Astrocyte of the spinal cord (primary cell): ENCODE results near the gene TSGA10IP.

Source experiments
- DNase-seq: peaks from one replicate; pipeline ENCODE4 v3.0.0; 2011; ENCODE audit warnings: low read depth, low spot score
- H3K4me3 ChIP-seq: 2 replicates; pipeline ENCODE4 v1.5.1; 2011; ENCODE audit warnings: low read depth, mild to moderate bottlenecking, low read length, moderate library complexity
- in situ Hi-C: cut with HindIII; loops from 2 replicates; pipeline ENCODE4 v1.10.0; 2017; ENCODE audit warnings: low sequenced_read_pairs
- TF ChIP-seq, protein P1 (sequence below): IDR thresholded peaks from 2 replicates; pipeline ENCODE4 v1.5.1; 2012; ENCODE audit warnings: low read depth, mild to moderate bottlenecking, low read length, inconsistent platforms

TSGA10IP gene

DNA sequence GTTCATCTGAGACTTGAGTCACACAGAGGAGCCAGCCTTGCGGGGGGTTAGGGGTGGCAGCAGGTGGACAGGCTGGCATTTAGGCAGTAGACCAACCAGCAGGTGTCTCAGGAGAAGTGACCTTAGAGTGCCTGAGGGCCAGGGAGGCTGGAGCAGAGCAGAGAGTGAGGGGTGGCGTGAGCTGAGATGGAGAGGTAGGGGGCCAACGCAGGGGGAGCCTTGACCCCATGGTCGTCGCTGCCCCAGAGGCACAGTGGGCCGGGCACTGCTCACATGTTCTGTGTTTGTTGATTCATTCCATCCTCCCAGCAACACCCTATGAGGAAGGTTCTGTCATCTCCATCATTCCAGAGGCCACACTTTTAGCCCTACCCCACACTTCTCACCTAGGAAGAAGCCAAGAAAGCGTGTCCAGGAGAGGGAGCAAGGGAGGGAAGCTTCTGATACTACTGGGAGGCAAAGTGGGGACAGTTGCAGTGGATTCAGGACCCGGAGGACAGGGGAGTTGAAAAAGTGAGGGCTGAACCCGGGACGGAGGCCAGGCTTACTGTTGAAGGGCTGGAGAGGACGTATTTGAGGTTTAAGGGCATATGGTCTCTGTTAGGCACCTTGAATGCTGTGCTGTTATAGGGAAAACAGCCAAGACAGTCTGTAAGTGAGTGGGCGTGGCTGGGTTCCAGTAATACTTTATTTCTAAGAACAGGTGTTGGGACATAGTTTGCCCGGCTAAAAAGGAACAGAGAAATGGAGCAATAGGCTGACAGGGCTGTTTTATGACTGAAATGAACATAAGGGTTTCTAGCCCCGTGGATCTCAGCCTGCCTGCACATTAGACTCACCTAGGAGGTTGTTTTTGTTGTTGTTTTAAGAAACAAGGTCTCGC is 23.6 kb downstream of the TSGA10IP start:
- H3K4me3 ChIP-seq, result no peak overlapping the region
- in situ Hi-C loops, result no loop called here
- TF ChIP-seq, protein P1, sequence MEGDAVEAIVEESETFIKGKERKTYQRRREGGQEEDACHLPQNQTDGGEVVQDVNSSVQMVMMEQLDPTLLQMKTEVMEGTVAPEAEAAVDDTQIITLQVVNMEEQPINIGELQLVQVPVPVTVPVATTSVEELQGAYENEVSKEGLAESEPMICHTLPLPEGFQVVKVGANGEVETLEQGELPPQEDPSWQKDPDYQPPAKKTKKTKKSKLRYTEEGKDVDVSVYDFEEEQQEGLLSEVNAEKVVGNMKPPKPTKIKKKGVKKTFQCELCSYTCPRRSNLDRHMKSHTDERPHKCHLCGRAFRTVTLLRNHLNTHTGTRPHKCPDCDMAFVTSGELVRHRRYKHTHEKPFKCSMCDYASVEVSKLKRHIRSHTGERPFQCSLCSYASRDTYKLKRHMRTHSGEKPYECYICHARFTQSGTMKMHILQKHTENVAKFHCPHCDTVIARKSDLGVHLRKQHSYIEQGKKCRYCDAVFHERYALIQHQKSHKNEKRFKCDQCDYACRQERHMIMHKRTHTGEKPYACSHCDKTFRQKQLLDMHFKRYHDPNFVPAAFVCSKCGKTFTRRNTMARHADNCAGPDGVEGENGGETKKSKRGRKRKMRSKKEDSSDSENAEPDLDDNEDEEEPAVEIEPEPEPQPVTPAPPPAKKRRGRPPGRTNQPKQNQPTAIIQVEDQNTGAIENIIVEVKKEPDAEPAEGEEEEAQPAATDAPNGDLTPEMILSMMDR, result no peak
- peak; percentile 4 for DNase-seq

DNA sequence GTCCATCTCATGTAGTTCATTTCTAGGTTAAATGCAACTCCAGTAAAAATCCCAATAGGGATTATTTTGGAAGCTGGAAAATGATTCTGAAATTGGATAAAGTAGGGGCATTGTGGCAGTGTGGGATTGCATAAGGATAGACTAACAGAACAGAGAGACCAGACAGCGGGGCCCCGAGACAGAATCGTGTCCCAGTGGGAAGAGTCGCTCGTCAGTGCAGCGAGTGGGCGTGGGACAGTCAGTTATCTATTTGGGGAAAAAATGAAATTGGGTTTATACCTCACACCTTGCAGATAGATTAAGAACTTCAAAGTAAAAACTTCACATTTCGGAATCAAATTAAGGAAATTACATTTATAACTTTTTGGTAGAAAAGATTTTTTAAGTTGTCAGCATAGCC is 26.8 kb downstream of the TSGA10IP start:
- in situ Hi-C loops, result no loop called here
- TF ChIP-seq, protein P1, result no peak
- no peak for DNase-seq
- no peak overlapping the region for H3K4me3 ChIP-seq

DNA sequence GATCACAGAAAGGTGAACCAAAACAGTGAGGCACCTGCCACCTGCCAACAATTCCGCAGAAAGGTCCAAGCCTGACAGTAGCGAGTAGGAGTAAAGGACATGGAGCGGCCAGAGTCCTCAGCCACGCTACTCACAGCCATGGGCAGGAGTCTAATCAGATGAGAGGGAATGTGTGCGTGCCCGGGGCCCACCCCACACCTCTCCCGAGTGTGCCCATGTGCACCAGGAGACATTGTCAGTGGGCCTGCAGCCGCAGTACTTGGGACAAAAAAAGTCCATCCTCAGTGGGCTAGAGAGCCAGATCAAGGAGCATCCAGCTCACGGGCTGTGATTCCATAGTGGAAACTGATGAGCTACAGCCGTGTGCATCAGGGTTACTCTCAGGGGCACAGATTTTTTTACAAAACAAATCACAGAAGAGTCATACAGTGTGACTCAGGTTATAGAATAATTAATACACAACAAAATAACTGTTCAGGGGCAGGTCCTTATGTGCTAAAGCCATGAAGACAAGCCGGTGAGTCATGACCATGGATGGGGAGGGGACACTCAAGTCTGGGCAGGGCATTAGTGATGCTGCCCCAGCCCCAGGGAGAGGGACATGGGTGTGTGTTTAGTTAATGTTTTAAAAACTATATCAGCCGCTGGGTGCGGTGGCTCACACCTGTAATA is 28.3 kb downstream of the TSGA10IP start:
- in situ Hi-C loops, result no loop called here
- peak; percentile 13 for DNase-seq
- no peak overlapping the region for H3K4me3 ChIP-seq

DNA sequence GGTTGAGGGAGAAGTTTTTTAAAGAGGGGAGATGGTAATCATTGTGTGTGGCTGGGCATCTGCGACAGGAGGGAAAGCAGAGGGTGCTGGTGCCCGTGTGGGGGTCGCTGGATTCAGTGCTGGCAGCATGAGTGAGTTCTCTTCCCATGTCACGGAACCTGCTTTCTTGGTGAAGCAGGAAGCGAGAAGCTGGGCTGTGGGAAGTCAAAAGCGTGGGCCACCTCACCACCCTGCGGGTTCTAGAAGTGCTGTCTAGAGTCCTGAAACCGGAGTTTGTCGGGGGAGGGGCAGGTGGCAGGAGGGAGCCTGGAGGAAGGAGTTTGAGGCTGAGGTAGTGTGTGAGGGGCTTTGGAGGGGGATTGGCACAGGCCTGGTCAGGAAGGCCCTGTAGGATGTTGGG is 30.5 kb downstream of the TSGA10IP start:
- in situ Hi-C loops, result no loop called here
- DNase-seq, result no peak
- TF ChIP-seq, protein P1, result no peak
- no peak overlapping the region for H3K4me3 ChIP-seq

More for the DNA sequence above, 28.3 kb downstream of the TSGA10IP start:
- TF ChIP-seq, protein P1, result no peak

DNA sequence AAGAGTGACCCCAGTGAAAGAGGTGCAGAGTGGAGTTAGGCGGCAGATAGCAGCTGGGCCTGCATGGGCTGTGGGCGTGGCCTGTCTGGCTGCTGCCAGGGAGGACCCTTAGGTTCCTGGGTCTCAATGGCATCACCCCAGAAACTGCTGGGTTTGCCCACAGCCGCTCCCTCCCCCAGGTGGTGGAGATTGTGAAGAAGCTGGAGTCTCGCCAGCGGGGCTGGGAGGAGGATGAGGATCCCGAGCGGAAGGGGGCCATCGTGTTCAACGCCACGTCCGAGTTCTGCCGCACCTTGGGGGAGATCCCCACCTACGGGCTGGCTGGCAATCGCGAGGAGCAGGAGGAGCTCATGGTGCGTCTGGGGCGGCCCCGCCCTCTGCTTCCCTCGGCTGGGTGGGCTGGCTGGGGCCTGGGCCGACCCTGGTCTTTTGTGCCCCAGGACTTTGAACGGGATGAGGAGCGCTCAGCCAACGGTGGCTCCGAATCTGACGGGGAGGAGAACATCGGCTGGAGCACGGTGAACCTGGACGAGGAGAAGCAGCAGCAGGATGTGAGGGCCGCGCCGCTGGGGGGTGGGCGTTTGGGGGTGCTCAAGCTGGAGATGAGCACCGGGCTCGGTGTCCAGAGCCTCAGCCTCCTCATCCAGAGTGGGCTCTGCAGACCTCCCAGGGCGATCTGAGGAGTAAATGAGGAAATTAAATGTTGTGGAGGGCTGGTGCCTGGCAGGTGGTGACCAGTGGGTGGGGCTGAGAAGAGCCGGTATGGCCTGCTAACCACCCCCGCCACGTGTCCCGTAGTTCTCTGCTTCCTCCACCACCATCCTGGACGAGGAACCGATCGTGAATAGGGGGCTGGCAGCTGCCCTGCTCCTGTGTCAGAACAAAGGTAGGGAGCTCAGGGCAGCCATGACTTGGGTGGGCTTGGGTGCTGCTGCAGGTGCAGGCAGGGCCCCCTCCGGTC is 31.2 kb downstream of the TSGA10IP start:
- in situ Hi-C loops, result no loop called here
- DNase-seq, result no peak
- no peak overlapping the region for H3K4me3 ChIP-seq

More for the DNA sequence above, 31.2 kb downstream of the TSGA10IP start:
- TF ChIP-seq, protein P1, result no peak
